ENCODE data around the gene GPAM.

GPAM gene

DNA sequence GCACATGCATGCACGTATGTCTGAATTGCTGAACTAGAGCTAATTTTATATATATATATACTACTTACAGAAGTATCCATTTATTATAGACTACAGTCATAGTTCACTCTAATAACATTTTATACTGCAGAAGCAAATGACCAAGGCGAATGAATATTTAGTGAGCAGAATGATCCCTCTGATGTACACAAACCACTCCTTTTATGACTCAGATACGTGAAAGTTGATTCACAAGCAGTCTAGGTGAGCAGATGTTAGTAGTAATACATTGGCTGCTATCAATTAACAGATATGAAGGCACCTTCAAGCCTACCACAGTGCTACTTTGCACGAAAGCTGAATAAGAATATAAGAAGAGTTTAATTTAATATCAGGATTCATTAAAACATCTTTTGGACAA, 10.4 kb downstream of the GPAM start:
- H3K4me2 ChIP-seq (ENCODE audit: low read length), result no peak overlapping the region
- no peaks in the 10 kb centered on the region for H3K27me3 ChIP-seq (ENCODE audit: control insufficient read depth, insufficient read depth, low read length)
- no peak overlapping the region for H3K9ac ChIP-seq (ENCODE audit: low read depth, low read length)
- no peaks in the 10 kb centered on the region for H3K4me1 ChIP-seq (ENCODE audit: control insufficient read depth, insufficient read depth, low read length)
- peaks cover 40% of the 10 kb centered on the region for H3K36me3 ChIP-seq (ENCODE audit: insufficient read depth, low read length)
- H3K4me3 ChIP-seq (ENCODE audit: low read length), result no peak overlapping the region
- no peaks in the 10 kb centered on the region for H3K9me3 ChIP-seq (replicated peaks; ENCODE audit: low read length)

DNA sequence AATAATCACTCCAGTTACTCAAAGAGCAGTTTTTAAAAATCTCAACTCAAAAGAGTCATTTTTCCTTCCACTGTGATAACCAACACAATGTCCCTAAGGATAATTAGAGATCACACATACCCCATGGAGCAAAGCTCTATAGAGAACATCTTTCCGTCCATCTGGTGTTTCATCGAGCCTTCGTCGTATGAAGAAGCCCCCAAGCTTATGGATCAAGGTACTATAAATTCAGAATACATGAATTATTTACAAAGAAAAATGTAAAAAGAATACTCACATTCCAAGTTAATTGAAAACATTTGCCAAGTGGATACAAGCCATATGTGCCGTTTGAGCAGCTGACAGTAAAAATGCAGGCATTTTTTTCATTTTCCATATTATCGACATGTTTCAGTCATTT, 14.8 kb downstream of the GPAM start:
- no peak overlapping the region for H3K4me2 ChIP-seq (ENCODE audit: low read length)
- peaks cover 43% of the 10 kb centered on the region for H3K36me3 ChIP-seq (ENCODE audit: insufficient read depth, low read length)
- H3K27me3 ChIP-seq (ENCODE audit: control insufficient read depth, insufficient read depth, low read length), result no peaks in the 10 kb centered on the region
- H3K4me1 ChIP-seq (ENCODE audit: control insufficient read depth, insufficient read depth, low read length), result no peaks in the 10 kb centered on the region
- H3K4me3 ChIP-seq (ENCODE audit: low read length), result no peak overlapping the region
- no peaks in the 10 kb centered on the region for H3K9me3 ChIP-seq (replicated peaks; ENCODE audit: low read length)
- H3K9ac ChIP-seq (ENCODE audit: low read depth, low read length), result no peak overlapping the region

DNA sequence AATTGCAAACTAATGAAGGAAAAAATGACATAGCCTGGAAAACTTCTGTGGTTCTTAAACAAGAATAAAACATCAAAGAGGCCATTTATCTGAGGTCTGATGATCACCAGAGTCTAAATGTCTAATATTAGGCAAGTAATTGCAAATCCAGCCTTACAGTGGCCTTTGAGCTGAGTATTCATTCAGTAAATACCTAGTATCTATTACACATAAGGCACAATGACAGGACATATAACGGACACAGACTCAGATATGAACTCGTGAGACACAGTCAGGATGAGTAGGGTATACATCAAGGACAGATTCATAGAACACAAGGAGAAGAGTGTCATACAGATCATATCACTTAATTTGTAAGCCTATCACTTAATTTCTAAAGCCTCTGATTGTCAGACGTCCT, 16.8 kb downstream of the GPAM start:
- Histone ChIP-seq H3K4me3 (ENCODE audit: low read length) (no peak overlapping the region), H3K4me2 (ENCODE audit: low read length) (no peak overlapping the region), H3K9me3 (replicated peaks; ENCODE audit: low read length) (no peaks in the 10 kb centered on the region), H3K27me3 (ENCODE audit: control insufficient read depth, insufficient read depth, low read length) (no peaks in the 10 kb centered on the region), H3K9ac (ENCODE audit: low read depth, low read length) (no peak overlapping the region), H3K36me3 (ENCODE audit: insufficient read depth, low read length) (peaks cover 51% of the 10 kb centered on the region), H3K4me1 (ENCODE audit: control insufficient read depth, insufficient read depth, low read length) (no peaks in the 10 kb centered on the region)

DNA sequence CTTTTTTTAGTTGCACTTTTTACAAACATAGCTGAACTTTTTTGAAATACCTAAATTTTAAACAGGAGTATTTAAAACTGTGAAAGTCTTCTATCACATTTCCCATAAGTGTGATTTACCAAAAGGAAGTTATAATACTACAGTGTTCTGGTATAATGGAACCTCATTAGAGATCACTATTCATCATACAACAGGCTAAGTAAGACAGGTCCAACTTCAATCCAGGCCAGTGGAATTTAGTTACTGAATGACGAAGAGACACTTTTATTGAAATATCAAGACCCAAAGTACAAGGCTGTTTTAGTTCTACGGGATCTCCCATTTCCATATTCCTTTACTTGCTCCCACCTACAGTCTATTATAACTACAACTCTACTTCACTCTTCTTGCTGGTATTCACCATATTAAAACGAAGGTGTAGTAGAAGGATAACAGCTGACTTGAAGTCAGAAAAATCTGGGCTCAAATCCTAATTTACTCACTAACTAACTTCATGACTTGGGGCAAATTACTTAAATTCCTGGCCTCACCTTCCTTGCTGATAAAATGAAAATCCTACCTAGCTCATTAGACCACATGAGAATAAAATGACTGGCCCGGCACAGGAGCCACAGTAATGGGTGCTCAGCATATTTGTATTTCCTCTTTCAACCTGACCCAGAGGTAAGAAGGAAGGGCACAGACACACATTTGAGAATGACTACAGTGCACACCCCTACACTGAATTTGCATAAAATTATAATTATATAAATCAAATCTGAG, 21.6 kb downstream of the GPAM start:
- peaks cover 49% of the 10 kb centered on the region for H3K36me3 ChIP-seq (ENCODE audit: insufficient read depth, low read length)
- no peak overlapping the region for H3K4me3 ChIP-seq (ENCODE audit: low read length)
- no peak overlapping the region for H3K9ac ChIP-seq (ENCODE audit: low read depth, low read length)
- no peak overlapping the region for H3K4me2 ChIP-seq (ENCODE audit: low read length)
- H3K27me3 ChIP-seq (ENCODE audit: control insufficient read depth, insufficient read depth, low read length), result no peaks in the 10 kb centered on the region
- no peaks in the 10 kb centered on the region for H3K4me1 ChIP-seq (ENCODE audit: control insufficient read depth, insufficient read depth, low read length)
- H3K9me3 ChIP-seq (replicated peaks; ENCODE audit: low read length), result no peaks in the 10 kb centered on the region

DNA sequence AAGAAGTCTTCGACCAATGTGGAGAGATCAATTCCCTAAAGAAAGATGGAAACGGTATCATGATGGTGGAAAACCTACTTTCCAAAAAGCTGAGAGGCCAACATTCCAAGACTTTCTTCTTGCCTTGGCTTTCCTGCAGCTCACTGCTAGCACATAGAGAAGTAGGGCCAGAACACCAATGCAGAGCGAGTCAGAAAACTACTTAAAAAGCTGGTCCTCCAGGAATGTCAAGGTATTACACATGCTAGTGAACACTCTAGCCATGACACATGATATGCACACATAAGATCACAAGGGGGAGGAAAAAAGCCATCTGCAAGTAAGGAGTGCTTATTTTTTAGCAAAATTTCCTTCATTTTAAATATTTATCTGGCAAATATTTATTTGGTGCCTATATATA, 22.7 kb downstream of the GPAM start:
- Histone ChIP-seq H3K36me3 (ENCODE audit: insufficient read depth, low read length) (peaks cover 51% of the 10 kb centered on the region), H3K9ac (ENCODE audit: low read depth, low read length) (no peak overlapping the region), H3K4me3 (ENCODE audit: low read length) (no peak overlapping the region), H3K4me2 (ENCODE audit: low read length) (no peak overlapping the region), H3K27me3 (ENCODE audit: control insufficient read depth, insufficient read depth, low read length) (no peaks in the 10 kb centered on the region), H3K4me1 (ENCODE audit: control insufficient read depth, insufficient read depth, low read length) (no peaks in the 10 kb centered on the region), H3K9me3 (replicated peaks; ENCODE audit: low read length) (no peaks in the 10 kb centered on the region)

DNA sequence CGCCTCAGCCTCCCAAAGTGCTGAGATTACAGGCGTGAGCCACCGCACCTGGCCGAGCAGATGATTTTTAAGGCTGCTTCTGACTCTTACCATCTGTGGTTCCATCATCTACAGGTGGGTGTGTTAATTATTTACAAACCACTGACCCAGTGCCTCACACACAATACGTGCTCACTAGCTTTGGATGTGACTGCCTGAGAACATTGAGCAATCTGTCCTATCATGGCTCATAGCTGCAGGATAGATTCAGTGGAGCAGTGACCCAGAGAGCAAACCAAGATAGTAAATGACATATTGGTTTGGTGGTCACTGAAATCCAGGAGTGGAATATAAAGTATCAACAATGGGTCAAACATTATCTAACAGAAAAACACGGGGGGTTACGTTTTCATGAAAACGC, 24.1 kb downstream of the GPAM start:
- Histone ChIP-seq H3K4me2 (ENCODE audit: low read length) (no peak overlapping the region), H3K9me3 (replicated peaks; ENCODE audit: low read length) (no peaks in the 10 kb centered on the region), H3K4me1 (ENCODE audit: control insufficient read depth, insufficient read depth, low read length) (no peaks in the 10 kb centered on the region), H3K4me3 (ENCODE audit: low read length) (no peak overlapping the region), H3K36me3 (ENCODE audit: insufficient read depth, low read length) (peaks cover 50% of the 10 kb centered on the region), H3K9ac (ENCODE audit: low read depth, low read length) (no peak overlapping the region), H3K27me3 (ENCODE audit: control insufficient read depth, insufficient read depth, low read length) (no peaks in the 10 kb centered on the region)

DNA sequence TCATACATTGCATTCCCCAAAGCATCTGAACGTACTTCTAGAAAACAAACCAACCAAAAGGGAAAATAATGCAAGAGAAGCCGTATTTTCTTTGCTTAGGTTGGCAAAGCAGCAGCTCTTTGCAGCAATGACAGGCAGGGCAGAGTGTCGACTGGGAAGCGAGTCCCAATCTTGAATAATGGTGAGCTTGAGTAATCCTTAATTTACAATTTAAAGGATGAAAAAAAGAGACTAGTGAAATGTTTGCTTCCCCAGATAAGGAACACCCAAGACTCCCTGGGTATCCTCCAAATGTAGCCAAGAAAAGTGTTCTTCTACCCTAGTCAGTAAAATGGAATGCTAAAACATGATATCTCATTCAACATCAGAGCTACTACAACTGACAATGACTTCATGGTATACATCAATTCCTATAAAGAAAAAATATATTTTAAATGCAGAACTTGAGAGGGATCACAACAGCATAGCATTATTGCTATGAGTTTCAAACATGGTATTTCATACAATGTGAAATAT, 32.0 kb downstream of the GPAM start:
- Histone ChIP-seq H3K4me1 (ENCODE audit: control insufficient read depth, insufficient read depth, low read length) (no peaks in the 10 kb centered on the region), H3K4me3 (ENCODE audit: low read length) (no peak overlapping the region), H3K9ac (ENCODE audit: low read depth, low read length) (no peak overlapping the region), H3K9me3 (replicated peaks; ENCODE audit: low read length) (no peaks in the 10 kb centered on the region), H3K27me3 (ENCODE audit: control insufficient read depth, insufficient read depth, low read length) (no peaks in the 10 kb centered on the region), H3K36me3 (ENCODE audit: insufficient read depth, low read length) (peaks cover 8% of the 10 kb centered on the region), H3K4me2 (ENCODE audit: low read length) (no peak overlapping the region)

DNA sequence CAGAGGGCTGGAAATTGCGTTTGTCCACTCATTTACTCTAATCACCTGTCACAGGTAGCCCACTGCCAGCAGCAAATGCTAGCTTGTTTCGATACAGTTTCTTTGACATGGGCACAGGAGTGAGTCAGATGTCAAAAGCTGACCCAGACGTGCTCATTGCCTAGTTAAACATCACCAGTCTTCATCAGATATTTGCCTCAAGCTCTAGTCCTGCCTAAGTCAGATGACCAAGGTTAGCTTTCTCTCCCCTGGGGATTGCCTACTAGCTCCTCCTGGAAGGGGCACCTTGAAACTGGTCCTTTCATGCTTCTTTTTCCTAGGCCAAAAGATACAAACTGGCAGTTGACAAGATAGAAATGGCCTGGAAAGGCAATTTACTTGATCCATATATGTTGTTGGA, 35.2 kb downstream of the GPAM start:
- Histone ChIP-seq H3K4me2 (ENCODE audit: low read length) (no peak overlapping the region), H3K4me1 (ENCODE audit: control insufficient read depth, insufficient read depth, low read length) (no peaks in the 10 kb centered on the region), H3K9me3 (replicated peaks; ENCODE audit: low read length) (no peaks in the 10 kb centered on the region), H3K4me3 (ENCODE audit: low read length) (no peak overlapping the region), H3K27me3 (ENCODE audit: control insufficient read depth, insufficient read depth, low read length) (no peaks in the 10 kb centered on the region), H3K9ac (ENCODE audit: low read depth, low read length) (no peak overlapping the region), H3K36me3 (ENCODE audit: insufficient read depth, low read length) (peaks cover 4% of the 10 kb centered on the region)

DNA sequence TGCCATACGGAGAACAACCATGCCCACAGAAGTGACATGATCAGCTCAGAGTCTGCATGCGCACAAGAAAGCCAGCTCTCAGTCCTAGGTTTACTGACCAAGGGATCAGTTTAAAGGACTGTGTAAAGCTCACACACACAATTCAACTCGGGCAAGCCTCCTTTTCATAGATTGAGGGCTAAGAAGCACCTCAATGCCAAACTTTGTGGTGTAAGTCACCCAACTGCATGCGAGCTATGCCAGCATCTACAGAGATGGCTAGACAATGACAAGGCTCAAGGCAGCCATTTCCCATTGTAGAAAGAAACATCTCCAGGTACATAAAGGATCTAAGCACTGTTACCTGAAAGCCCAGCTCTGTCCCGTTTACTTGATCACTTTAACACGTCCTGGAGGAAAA, 36.8 kb downstream of the GPAM start:
- H3K4me1 ChIP-seq (ENCODE audit: control insufficient read depth, insufficient read depth, low read length), result no peaks in the 10 kb centered on the region
- no peak overlapping the region for H3K4me2 ChIP-seq (ENCODE audit: low read length)
- no peaks in the 10 kb centered on the region for H3K9me3 ChIP-seq (replicated peaks; ENCODE audit: low read length)
- no peaks in the 10 kb centered on the region for H3K27me3 ChIP-seq (ENCODE audit: control insufficient read depth, insufficient read depth, low read length)
- H3K36me3 ChIP-seq (ENCODE audit: insufficient read depth, low read length), result no peaks in the 10 kb centered on the region
- H3K9ac ChIP-seq (ENCODE audit: low read depth, low read length), result no peak overlapping the region
- H3K4me3 ChIP-seq (ENCODE audit: low read length), result no peak overlapping the region

DNA sequence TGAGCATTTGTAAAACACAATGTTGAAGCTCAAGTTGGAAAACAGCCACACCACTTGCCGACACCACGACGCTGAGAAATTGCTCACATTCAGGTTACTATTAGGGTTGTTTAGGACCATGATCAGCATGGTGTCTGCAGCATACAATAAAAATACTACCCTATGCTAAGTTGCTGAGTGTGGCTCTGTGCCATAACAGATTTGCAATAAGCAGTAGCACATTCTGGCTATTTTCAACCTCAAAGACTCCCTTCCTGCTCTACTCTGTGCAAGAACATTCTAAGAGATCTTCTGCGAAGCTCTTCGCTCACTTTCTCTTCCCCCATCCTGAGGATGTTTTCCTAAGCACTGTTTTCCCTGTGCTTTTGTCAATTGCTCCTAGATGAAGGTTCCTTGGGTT, 38.3 kb downstream of the GPAM start:
- Histone ChIP-seq H3K4me3 (ENCODE audit: low read length) (no peak overlapping the region), H3K4me1 (ENCODE audit: control insufficient read depth, insufficient read depth, low read length) (no peaks in the 10 kb centered on the region), H3K4me2 (ENCODE audit: low read length) (no peak overlapping the region), H3K27me3 (ENCODE audit: control insufficient read depth, insufficient read depth, low read length) (no peaks in the 10 kb centered on the region), H3K9ac (ENCODE audit: low read depth, low read length) (no peak overlapping the region), H3K36me3 (ENCODE audit: insufficient read depth, low read length) (no peaks in the 10 kb centered on the region), H3K9me3 (replicated peaks; ENCODE audit: low read length) (no peaks in the 10 kb centered on the region)

DNA sequence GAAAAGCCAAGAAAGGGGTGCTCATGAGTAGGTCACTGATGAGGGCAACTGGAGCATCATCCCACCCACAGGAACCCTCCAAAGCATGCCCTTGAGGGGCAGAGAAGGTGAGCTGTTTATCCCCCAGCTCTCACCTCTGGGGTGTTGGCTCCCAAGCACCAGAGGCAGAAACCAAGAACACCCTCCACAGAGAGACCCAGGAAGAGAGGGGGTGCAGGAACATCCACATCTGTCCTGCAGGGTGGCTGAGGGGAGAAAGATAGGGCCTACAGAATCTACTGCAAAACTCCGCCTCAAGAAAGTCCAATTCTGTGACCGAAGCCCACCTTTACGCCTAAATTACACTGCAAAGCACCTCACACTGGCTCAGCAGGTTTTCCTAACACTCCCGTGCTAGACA, 40.1 kb downstream of the GPAM start:
- Histone ChIP-seq H3K27me3 (ENCODE audit: control insufficient read depth, insufficient read depth, low read length) (no peaks in the 10 kb centered on the region), H3K4me2 (ENCODE audit: low read length) (no peak overlapping the region), H3K4me3 (ENCODE audit: low read length) (no peak overlapping the region), H3K9me3 (replicated peaks; ENCODE audit: low read length) (no peaks in the 10 kb centered on the region), H3K9ac (ENCODE audit: low read depth, low read length) (no peak overlapping the region), H3K4me1 (ENCODE audit: control insufficient read depth, insufficient read depth, low read length) (no peaks in the 10 kb centered on the region), H3K36me3 (ENCODE audit: insufficient read depth, low read length) (no peaks in the 10 kb centered on the region)

DNA sequence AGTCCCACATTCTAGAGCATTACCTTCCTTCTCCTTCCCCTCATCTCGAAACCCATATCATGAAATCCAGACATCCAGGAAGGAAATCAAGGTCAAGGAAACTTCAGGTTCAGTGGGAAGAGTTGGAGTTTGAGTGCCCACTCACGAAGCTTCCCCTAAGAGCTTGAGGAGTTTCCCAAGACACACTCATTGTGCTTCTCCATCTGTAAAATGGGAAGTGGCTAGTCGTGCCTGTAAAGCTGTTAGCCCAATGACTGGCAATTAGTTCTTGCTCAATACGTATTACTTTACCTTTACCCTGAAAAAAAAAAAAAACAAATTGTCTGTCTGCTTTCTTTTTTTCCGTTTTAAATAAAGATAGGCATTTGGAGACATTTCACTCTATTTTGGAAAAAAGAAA, 42.3 kb downstream of the GPAM start:
- H3K9me3 ChIP-seq (replicated peaks; ENCODE audit: low read length), result no peaks in the 10 kb centered on the region
- H3K4me3 ChIP-seq (ENCODE audit: low read length), result no peak overlapping the region
- H3K36me3 ChIP-seq (ENCODE audit: insufficient read depth, low read length), result no peaks in the 10 kb centered on the region
- H3K4me2 ChIP-seq (ENCODE audit: low read length), result no peak overlapping the region
- no peaks in the 10 kb centered on the region for H3K4me1 ChIP-seq (ENCODE audit: control insufficient read depth, insufficient read depth, low read length)
- no peak overlapping the region for H3K9ac ChIP-seq (ENCODE audit: low read depth, low read length)
- H3K27me3 ChIP-seq (ENCODE audit: control insufficient read depth, insufficient read depth, low read length), result no peaks in the 10 kb centered on the region

All from skeletal muscle satellite cell (primary cell).